PC-9 (cell line): ENCODE measurements around the gene RABAC1. TPM values are rescaled to one million over a fixed set of nuclear protein-coding genes. Genes with fewer than 3 reads are reported as not detected.

ENCODE experiments used
- BruUV-seq: library from RNA; stranded (reverse); fragments of 400-500 nt; replicated peaks from 2 replicates; lab custom pipeline; 2021; lab: Mats Ljungman, UMichigan
- CTCF ChIA-PET: fragments of 300-600 bp; sonication (Branson Sonifier 250); formaldehyde crosslinking; loops from one replicate; lab custom pipeline; 2022; ENCODE audit warnings: antibody characterized with exemption; lab: Charles Lee
- POLR2A ChIA-PET: fragments of 300-600 bp; sonication (Branson Sonifier 250); formaldehyde crosslinking; loops from one replicate; lab custom pipeline; 2022; ENCODE audit warnings: antibody characterized with exemption; ENCODE audit not compliant: unreplicated experiment; lab: Charles Lee
- DNase-seq, 2 experiments: peaks; one replicate each; pipeline versions ENCODE4 v3.0.0 to v3.0.0-alpha.2; 2015 to 2022; ENCODE audit warnings: mixed read lengths in 1 of 2
- H2AFZ ChIP-seq: fragments of 200-600 bp; sonication (generic); 2 replicates; pipeline ENCODE4 v1.8.1; 2017; ENCODE audit warnings: antibody characterized with exemption
- H3F3A ChIP-seq: fragments of 200-600 bp; sonication (generic); 2 replicates; pipeline ENCODE4 v1.8.1; 2017; ENCODE audit warnings: antibody characterized with exemption, mild to moderate bottlenecking, low read depth; ENCODE audit not compliant: insufficient read depth
- H3K27ac ChIP-seq: fragments of 200-600 bp; sonication (generic); 2 replicates; pipeline ENCODE4 v1.6.1; 2016; ENCODE audit warnings: mixed run types
- H3K27me3 ChIP-seq: fragments of 200-600 bp; sonication (generic); 2 replicates; pipeline ENCODE4 v1.6.1; 2016; ENCODE audit warnings: low read depth, mixed run types; ENCODE audit not compliant: insufficient read depth
- H3K36me3 ChIP-seq: fragments of 200-600 bp; sonication (generic); 2 replicates; pipeline ENCODE4 v1.6.1; 2016; ENCODE audit warnings: low read depth, mixed run types
- H3K4me1 ChIP-seq: fragments of 200-600 bp; sonication (generic); replicated peaks from 2 replicates; pipeline ENCODE4 v1.6.1; 2016; ENCODE audit warnings: mixed run types; ENCODE audit not compliant: insufficient read depth
- H3K4me2 ChIP-seq: fragments of 200-600 bp; sonication (generic); 2 replicates; pipeline ENCODE4 v1.6.1; 2017; ENCODE audit warnings: mixed run types
- H3K4me3 ChIP-seq: fragments of 200-600 bp; sonication (generic); 2 replicates; pipeline ENCODE4 v1.6.1; 2016; ENCODE audit warnings: mixed run types
- H3K79me2 ChIP-seq: fragments of 200-600 bp; sonication (generic); 2 replicates; pipeline ENCODE4 v1.6.1; 2017; ENCODE audit warnings: low read depth, mixed run types
- H3K9me2 ChIP-seq: fragments of 200-600 bp; sonication (generic); 2 replicates; pipeline ENCODE4 v1.8.1; 2017; ENCODE audit warnings: mild to moderate bottlenecking; ENCODE audit not compliant: insufficient read depth
- H3K9me3 ChIP-seq: fragments of 200-600 bp; sonication (generic); 2 replicates; pipeline ENCODE4 v1.8.1; 2016; ENCODE audit warnings: low read depth; ENCODE audit not compliant: insufficient read depth
- H4K20me1 ChIP-seq: fragments of 200-600 bp; sonication (generic); 2 replicates; pipeline ENCODE4 v1.8.1; 2017; ENCODE audit not compliant: insufficient read depth
- EZH2 ChIP-seq: fragments of 200-600 bp; sonication (generic); IDR thresholded peaks from 2 replicates; pipeline ENCODE4 v1.8.0; 2017; ENCODE audit warnings: antibody characterized with exemption, low read depth
- intact Hi-C: fragments of 100-400 bp; cut with micrococcal nuclease; formaldehyde crosslinking; loops from one replicate; pipeline ENCODE4 v1.10.0; 2022; ENCODE audit not compliant: unreplicated experiment
- total RNA-seq: library from RNA; stranded (reverse); gene quantifications from 2 replicates; pipeline ENCODE4 v1.2.3, GENCODE V29; 2021
- TF ChIP-seq, protein P1 (sequence below): fragments of 200-600 bp; sonication (generic); conservative IDR thresholded peaks from 2 replicates; pipeline ENCODE4 v1.6.1; 2017; ENCODE audit warnings: mixed run types, antibody characterized with exemption, mild to moderate bottlenecking, moderate library complexity

Gene RABAC1
- total RNA-seq, 1 experiment from 2014 or later, result 110 TPM

DNA sequence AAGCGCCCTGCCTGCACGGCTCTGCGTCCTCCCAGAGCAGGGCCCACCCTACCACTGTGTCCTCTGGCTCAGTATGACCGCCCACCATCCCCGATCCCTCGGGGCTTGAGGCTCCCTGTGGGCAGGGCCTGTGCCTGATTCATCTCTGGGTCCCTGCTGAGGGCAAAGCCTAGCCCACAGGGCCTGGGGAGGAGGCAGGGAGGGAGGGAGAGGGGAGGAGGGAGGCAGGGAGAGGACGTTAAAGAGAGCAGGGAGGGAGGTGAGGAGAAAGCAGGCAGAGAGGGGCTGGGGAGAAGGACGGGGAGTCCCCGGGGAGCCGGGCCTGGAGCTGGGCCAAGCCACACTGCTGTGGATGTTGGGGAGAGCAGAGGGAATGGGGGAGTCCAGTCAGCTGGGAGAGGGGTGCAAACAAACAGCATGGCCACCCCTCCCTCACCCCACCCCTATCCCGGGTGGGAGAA, 26.8 kb downstream of the RABAC1 start:
- Histone ChIP-seq H3K4me2 (no peak overlapping the region), H3K36me3 (no peaks in the 10 kb centered on the region), H3K4me1 (peaks cover 9% of the 10 kb centered on the region; the same call in 1 of the 2 replicates), H3F3A (peaks cover 3% of the 10 kb centered on the region; the same call in 1 of the 2 replicates), H3K79me2 (no peaks in the 10 kb centered on the region), H3K4me3 (no peak overlapping the region), H4K20me1 (no peaks in the 10 kb centered on the region), H2AFZ (no peak overlapping the region), H3K27me3 (peaks cover 57% of the 10 kb centered on the region), H3K27ac (no peak overlapping the region), H3K9me3 (no peaks in the 10 kb centered on the region), H3K9me2 (no peaks in the 10 kb centered on the region)
- no TSS peak for BruUV-seq
- no peak for DNase-seq
- intact Hi-C loops, result no loop called here
- POLR2A ChIA-PET, result interaction anchor here (0.7 kb wide), 1 partner anchor 149 kb away, joined by 6 read pairs; no protein-coding TSS in a partner anchor
- CTCF ChIA-PET, result no interaction called here
- TF ChIP-seq, protein P1, sequence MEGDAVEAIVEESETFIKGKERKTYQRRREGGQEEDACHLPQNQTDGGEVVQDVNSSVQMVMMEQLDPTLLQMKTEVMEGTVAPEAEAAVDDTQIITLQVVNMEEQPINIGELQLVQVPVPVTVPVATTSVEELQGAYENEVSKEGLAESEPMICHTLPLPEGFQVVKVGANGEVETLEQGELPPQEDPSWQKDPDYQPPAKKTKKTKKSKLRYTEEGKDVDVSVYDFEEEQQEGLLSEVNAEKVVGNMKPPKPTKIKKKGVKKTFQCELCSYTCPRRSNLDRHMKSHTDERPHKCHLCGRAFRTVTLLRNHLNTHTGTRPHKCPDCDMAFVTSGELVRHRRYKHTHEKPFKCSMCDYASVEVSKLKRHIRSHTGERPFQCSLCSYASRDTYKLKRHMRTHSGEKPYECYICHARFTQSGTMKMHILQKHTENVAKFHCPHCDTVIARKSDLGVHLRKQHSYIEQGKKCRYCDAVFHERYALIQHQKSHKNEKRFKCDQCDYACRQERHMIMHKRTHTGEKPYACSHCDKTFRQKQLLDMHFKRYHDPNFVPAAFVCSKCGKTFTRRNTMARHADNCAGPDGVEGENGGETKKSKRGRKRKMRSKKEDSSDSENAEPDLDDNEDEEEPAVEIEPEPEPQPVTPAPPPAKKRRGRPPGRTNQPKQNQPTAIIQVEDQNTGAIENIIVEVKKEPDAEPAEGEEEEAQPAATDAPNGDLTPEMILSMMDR, result no peak
- no peak for TF ChIP-seq EZH2

DNA sequence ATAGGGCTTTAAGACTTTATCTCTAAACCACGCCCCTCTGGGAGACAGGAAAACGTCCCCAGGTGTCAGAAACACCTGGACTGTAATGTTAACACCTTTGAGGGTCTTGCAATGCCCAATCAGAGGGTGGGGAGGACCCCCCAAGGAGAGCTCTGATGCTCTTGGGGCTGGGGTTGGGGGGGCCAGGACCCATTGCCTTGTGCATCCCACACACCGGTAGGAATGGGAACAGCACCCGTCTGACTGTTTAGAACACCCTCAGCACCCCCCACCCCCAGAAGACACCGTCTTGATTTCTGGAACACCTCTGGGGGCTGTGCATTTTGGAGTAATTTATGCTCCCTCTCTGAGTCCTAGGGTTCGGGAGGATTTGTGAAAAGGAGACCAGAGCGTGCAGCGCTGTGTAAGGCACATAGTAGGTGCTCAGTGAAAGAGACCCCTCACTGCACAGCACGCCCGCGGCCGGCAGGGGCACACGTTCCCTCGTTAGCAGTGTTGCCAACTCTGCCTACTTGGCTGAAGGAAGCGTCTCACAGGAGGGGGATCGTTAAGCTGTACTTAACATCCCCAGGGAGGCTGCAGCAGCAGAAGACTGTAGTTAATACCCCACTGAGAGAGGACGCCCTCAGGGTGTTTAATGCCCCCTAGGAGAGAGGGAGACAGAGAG, 28.1 kb downstream of the RABAC1 start:
- Histone ChIP-seq H4K20me1 (no peaks in the 10 kb centered on the region), H3K4me3 (no peak overlapping the region), H3K27me3 (peaks cover 59% of the 10 kb centered on the region), H3F3A (peaks cover 3% of the 10 kb centered on the region; the same call in 1 of the 2 replicates), H3K36me3 (no peaks in the 10 kb centered on the region), H3K79me2 (no peaks in the 10 kb centered on the region), H3K4me2 (no peak overlapping the region), H3K9me3 (no peaks in the 10 kb centered on the region), H3K4me1 (peaks cover 9% of the 10 kb centered on the region; the same call in 1 of the 2 replicates), H2AFZ (no peak overlapping the region), H3K27ac (no peak overlapping the region), H3K9me2 (no peaks in the 10 kb centered on the region)
- CTCF ChIA-PET, result no interaction called here
- no peak for TF ChIP-seq EZH2
- TF ChIP-seq, protein P1, result no peak
- POLR2A ChIA-PET, result no interaction called here
- DNase-seq, result no peak
- no TSS peak for BruUV-seq
- intact Hi-C loops, result no loop called here

DNA sequence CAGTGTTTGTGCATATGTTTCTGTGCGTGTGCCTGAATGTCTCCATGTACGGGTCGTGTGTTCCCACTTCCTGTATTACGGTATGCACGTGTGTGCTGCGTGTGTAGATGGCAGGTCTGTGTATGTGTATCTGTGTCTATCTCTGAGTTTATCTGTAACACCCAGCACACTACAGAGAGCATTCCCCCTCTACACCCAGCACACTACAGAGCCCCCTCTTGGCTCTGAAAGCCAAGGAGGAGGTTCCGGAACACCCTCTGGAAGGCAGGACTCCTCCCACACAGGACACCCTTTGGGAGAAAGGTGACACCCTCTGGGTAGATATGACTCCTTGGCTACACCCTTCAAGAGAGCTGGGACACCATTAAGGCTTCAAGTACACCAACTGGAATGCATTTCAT, 28.8 kb downstream of the RABAC1 start:
- Histone ChIP-seq H3K4me3 (no peak overlapping the region), H3K27me3 (peaks cover 65% of the 10 kb centered on the region), H3K4me2 (no peak overlapping the region), H2AFZ (no peak overlapping the region), H3F3A (peaks cover 3% of the 10 kb centered on the region; the same call in 1 of the 2 replicates), H3K9me3 (no peaks in the 10 kb centered on the region), H3K9me2 (no peaks in the 10 kb centered on the region), H4K20me1 (no peaks in the 10 kb centered on the region), H3K27ac (no peak overlapping the region), H3K36me3 (no peaks in the 10 kb centered on the region), H3K79me2 (no peaks in the 10 kb centered on the region), H3K4me1 (peaks cover 9% of the 10 kb centered on the region; the same call in 1 of the 2 replicates)
- intact Hi-C loops, result no loop called here
- ChIA-PET CTCF (no interaction called here), POLR2A (no interaction called here)
- no peak for DNase-seq
- TF ChIP-seq, protein P1, result no peak
- TF ChIP-seq EZH2, result no peak
- no TSS peak for BruUV-seq
